SU-DHL-6 (cell line): Measurements from ENCODE around the gene SCUBE1.

ENCODE experiments used
- EZH2phosphoT487 ChIP-seq: fragments of 200-600 bp; sonication (generic), shearing (Covaris generic); conservative IDR thresholded peaks from 2 replicates; pipeline ENCODE4 v1.6.1; 2018; ENCODE audit warnings: mild to moderate bottlenecking, antibody characterized with exemption, low read length, moderate library complexity, mixed read lengths
- TF ChIP-seq, protein P1 (sequence below): fragments of 200-600 bp; sonication (generic); IDR thresholded peaks from one replicate; pipeline ENCODE4 v1.5.1; 2017; ENCODE audit warnings: antibody characterized with exemption, mild to moderate bottlenecking, low read length, moderate library complexity; ENCODE audit not compliant: insufficient read depth, poor library complexity, severe bottlenecking

DNA sequence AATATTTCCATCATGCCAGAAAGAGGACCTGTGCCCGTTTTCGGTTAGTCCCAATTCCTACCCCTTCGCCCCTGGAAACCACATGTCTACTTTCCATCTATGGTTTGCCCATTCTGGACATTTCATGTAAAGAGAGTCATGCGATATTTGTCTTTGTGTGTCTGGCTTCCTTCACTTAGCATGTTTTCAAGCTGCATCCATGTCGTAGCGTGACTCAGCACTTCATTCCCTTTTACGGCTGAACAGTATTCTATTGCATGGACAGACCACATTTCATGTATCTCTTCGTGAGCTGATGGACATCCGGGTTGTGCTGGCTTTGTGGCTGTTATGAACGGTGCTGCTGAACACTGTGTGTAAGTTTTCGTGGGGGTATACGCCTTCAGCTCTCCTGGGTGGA lies 43.4 kb downstream of the SCUBE1 start:
- TF ChIP-seq, protein P1, sequence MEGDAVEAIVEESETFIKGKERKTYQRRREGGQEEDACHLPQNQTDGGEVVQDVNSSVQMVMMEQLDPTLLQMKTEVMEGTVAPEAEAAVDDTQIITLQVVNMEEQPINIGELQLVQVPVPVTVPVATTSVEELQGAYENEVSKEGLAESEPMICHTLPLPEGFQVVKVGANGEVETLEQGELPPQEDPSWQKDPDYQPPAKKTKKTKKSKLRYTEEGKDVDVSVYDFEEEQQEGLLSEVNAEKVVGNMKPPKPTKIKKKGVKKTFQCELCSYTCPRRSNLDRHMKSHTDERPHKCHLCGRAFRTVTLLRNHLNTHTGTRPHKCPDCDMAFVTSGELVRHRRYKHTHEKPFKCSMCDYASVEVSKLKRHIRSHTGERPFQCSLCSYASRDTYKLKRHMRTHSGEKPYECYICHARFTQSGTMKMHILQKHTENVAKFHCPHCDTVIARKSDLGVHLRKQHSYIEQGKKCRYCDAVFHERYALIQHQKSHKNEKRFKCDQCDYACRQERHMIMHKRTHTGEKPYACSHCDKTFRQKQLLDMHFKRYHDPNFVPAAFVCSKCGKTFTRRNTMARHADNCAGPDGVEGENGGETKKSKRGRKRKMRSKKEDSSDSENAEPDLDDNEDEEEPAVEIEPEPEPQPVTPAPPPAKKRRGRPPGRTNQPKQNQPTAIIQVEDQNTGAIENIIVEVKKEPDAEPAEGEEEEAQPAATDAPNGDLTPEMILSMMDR: no peak
- no peak for TF ChIP-seq EZH2phosphoT487
